MM.1S (cell line): Measurements from ENCODE around the gene DCTN1.

Source experiments
- DNase-seq: peaks from one replicate; pipeline ENCODE4 v3.0.0-alpha.2; 2015
- H2AFZ ChIP-seq: fragments of 300-600 bp; sonication (generic); 2 replicates; pipeline ENCODE4 v1.6.0; 2016; ENCODE audit warnings: antibody characterized with exemption, low read length
- H3F3A ChIP-seq: fragments of 300-600 bp; sonication (generic); 2 replicates; pipeline ENCODE4 v1.6.1; 2016; ENCODE audit warnings: mild to moderate bottlenecking, antibody characterized with exemption, low read length, moderate library complexity, mixed read lengths; ENCODE audit not compliant: insufficient read depth
- H3K27ac ChIP-seq: fragments of 300-600 bp; sonication (generic); 2 replicates; pipeline ENCODE4 v1.5.1; 2016; ENCODE audit warnings: mild to moderate bottlenecking, low read length
- H3K27me3 ChIP-seq: fragments of 300-600 bp; sonication (generic); replicated peaks from 2 replicates; pipeline ENCODE4 v1.6.0; 2016; ENCODE audit warnings: low read length; ENCODE audit not compliant: insufficient read depth
- H3K36me3 ChIP-seq: fragments of 300-600 bp; sonication (generic); replicated peaks from 2 replicates; pipeline ENCODE4 v1.6.1; 2016; ENCODE audit warnings: mild to moderate bottlenecking, low read length, mixed read lengths; ENCODE audit not compliant: insufficient read depth
- H3K4me1 ChIP-seq: fragments of 300-600 bp; sonication (generic); 2 replicates; pipeline ENCODE4 v1.6.1; 2016; ENCODE audit warnings: low read length, mixed read lengths
- H3K4me2 ChIP-seq: fragments of 300-600 bp; sonication (generic); 2 replicates; pipeline ENCODE4 v1.6.0; 2016; ENCODE audit warnings: low read depth, low read length
- H3K4me3 ChIP-seq: fragments of 300-600 bp; sonication (generic); 2 replicates; pipeline ENCODE4 v1.5.1; 2016; ENCODE audit warnings: low read length, mixed read lengths
- H3K79me2 ChIP-seq: fragments of 300-600 bp; sonication (generic); 2 replicates; pipeline ENCODE4 v1.6.1; 2016; ENCODE audit warnings: mixed run types, low read length, mixed read lengths
- H3K9ac ChIP-seq: fragments of 300-600 bp; sonication (generic); 2 replicates; pipeline ENCODE4 v1.6.1; 2016; ENCODE audit warnings: low read length, mixed read lengths
- H3K9me2 ChIP-seq: fragments of 300-600 bp; sonication (generic); replicated peaks from 2 replicates; pipeline ENCODE4 v1.6.1; 2016; ENCODE audit warnings: mild to moderate bottlenecking, low read length, mixed read lengths; ENCODE audit not compliant: insufficient read depth
- H3K9me3 ChIP-seq: fragments of 300-600 bp; sonication (generic); replicated peaks from 2 replicates; pipeline ENCODE4 v1.6.1; 2016; ENCODE audit warnings: mild to moderate bottlenecking, low read length, mixed read lengths; ENCODE audit not compliant: insufficient read depth
- H4K20me1 ChIP-seq: fragments of 300-600 bp; sonication (generic); 2 replicates; pipeline ENCODE4 v1.6.1; 2016; ENCODE audit warnings: mild to moderate bottlenecking, low read length, moderate library complexity, mixed read lengths; ENCODE audit not compliant: insufficient read depth
- EZH2 ChIP-seq: fragments of 300-600 bp; sonication (generic); optimal IDR thresholded peaks from 2 replicates; pipeline ENCODE3; 2017; ENCODE audit warnings: low read depth, mild to moderate bottlenecking, antibody characterized with exemption, low read length, mixed read lengths
- EZH2phosphoT487 ChIP-seq: fragments of 300-600 bp; sonication (generic); IDR thresholded peaks from 2 replicates; pipeline ENCODE4 v1.6.1; 2018; ENCODE audit warnings: antibody characterized with exemption, low read length
- TF ChIP-seq, protein P1 (sequence below): fragments of 300-600 bp; sonication (generic); IDR thresholded peaks from 2 replicates; pipeline ENCODE4 v1.5.1; 2016; ENCODE audit warnings: antibody characterized with exemption, low read length, mixed read lengths

The DCTN1 gene

DNA sequence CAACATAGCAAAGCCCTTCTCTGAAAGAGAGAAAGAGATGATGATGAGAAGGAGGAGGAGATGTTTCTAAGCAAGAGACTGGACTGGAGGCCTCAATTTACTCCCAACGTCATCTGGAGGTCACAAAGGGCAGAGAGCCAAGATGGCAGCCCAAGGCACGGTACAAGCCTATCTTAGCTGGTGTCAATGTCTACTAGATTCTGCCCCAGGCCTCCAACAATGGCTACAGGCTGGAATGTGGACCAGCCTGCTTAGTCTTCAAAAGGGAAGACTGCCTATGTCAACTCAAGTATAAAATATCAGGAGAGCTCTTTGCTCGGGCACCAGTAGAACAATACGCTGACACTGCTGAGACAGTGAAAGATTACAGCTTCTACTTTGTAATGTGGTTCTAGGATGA is 30.2 kb downstream of the DCTN1 start:
- Histone ChIP-seq H3K9me2 (no peaks in the 10 kb centered on the region), H3K27me3 (no peaks in the 10 kb centered on the region), H4K20me1 (no peaks in the 10 kb centered on the region), H2AFZ (no peak overlapping the region), H3F3A (no peaks in the 10 kb centered on the region), H3K79me2 (no peaks in the 10 kb centered on the region), H3K4me2 (no peak overlapping the region), H3K36me3 (no peaks in the 10 kb centered on the region), H3K4me1 (no peaks in the 10 kb centered on the region), H3K27ac (no peak overlapping the region), H3K4me3 (no peak overlapping the region), H3K9ac (no peak overlapping the region), H3K9me3 (no peaks in the 10 kb centered on the region)
- TF ChIP-seq EZH2phosphoT487 (no peak), EZH2 (no peak)
- TF ChIP-seq, protein P1, sequence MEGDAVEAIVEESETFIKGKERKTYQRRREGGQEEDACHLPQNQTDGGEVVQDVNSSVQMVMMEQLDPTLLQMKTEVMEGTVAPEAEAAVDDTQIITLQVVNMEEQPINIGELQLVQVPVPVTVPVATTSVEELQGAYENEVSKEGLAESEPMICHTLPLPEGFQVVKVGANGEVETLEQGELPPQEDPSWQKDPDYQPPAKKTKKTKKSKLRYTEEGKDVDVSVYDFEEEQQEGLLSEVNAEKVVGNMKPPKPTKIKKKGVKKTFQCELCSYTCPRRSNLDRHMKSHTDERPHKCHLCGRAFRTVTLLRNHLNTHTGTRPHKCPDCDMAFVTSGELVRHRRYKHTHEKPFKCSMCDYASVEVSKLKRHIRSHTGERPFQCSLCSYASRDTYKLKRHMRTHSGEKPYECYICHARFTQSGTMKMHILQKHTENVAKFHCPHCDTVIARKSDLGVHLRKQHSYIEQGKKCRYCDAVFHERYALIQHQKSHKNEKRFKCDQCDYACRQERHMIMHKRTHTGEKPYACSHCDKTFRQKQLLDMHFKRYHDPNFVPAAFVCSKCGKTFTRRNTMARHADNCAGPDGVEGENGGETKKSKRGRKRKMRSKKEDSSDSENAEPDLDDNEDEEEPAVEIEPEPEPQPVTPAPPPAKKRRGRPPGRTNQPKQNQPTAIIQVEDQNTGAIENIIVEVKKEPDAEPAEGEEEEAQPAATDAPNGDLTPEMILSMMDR: no peak
- no peak for DNase-seq

DNA sequence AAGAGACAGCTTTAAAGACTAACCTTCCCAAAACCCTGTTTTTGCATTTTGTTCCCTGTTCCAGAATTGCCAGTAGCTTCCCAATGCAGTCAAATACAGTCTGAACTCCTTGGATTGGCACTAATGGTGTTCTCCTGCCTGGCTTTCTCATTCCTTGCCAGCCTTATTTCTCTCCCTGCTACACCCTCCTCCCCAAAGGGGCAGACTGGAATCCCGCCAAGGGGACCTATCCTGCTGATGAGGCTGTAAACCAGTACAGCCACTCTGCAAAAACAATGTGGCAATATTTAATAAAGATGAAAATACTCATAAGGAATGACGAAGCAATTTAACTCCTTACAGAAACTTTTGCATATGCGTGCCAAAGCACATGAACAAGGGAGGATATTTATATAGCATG is 32.4 kb downstream of the DCTN1 start:
- H3K9ac ChIP-seq: no peak overlapping the region
- H4K20me1 ChIP-seq: no peaks in the 10 kb centered on the region
- H3K36me3 ChIP-seq: no peaks in the 10 kb centered on the region
- no peaks in the 10 kb centered on the region for H3K9me3 ChIP-seq
- no peak overlapping the region for H3K4me3 ChIP-seq
- H3K4me2 ChIP-seq: no peak overlapping the region
- H2AFZ ChIP-seq: no peak overlapping the region
- H3K27ac ChIP-seq: no peak overlapping the region
- no peaks in the 10 kb centered on the region for H3K9me2 ChIP-seq
- no peaks in the 10 kb centered on the region for H3K79me2 ChIP-seq
- no peak for TF ChIP-seq EZH2phosphoT487
- TF ChIP-seq, protein P1: no peak
- no peak for TF ChIP-seq EZH2
- H3F3A ChIP-seq: no peaks in the 10 kb centered on the region
- no peaks in the 10 kb centered on the region for H3K4me1 ChIP-seq
- no peak for DNase-seq
- H3K27me3 ChIP-seq: no peaks in the 10 kb centered on the region

DNA sequence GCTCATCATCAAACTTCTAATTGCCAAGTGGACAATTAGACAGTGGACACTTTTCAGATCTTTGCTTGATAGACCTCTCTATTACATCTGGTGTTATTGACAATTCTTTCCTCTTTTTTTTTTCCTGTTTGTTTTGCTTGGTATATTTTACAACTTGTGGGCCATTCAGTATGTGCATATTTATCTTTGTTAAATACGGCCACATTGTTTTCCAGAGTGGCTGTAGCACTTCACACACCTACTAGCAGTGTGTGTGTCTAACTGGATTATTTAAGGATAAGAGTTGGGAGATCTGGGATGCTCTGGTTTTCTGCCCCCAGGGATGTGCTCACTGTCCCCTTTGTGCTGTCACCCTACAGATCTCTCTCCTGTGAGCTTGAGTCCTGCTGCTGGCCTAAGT is 32.8 kb downstream of the DCTN1 start:
- Histone ChIP-seq H3K79me2 (no peaks in the 10 kb centered on the region), H3K27ac (no peak overlapping the region), H3K36me3 (no peaks in the 10 kb centered on the region), H3K4me2 (no peak overlapping the region), H3F3A (no peaks in the 10 kb centered on the region), H3K9ac (no peak overlapping the region), H2AFZ (no peak overlapping the region), H4K20me1 (no peaks in the 10 kb centered on the region), H3K27me3 (no peaks in the 10 kb centered on the region), H3K9me3 (no peaks in the 10 kb centered on the region), H3K9me2 (no peaks in the 10 kb centered on the region), H3K4me1 (no peaks in the 10 kb centered on the region), H3K4me3 (no peak overlapping the region)
- no peak for DNase-seq
- TF ChIP-seq, protein P1: no peak
- TF ChIP-seq EZH2phosphoT487: no peak
- TF ChIP-seq EZH2: no peak
